A673 (cell line): Measurements from ENCODE around the gene SPEM1.

Experiments
- CTCF ChIP-seq: fragments of 300-800, 200-600 bp; sonication (generic); conservative IDR thresholded peaks from 2 replicates; pipeline ENCODE4 v1.5.1; 2017; ENCODE audit warnings: low read depth, mild to moderate bottlenecking, antibody characterized with exemption, low read length, moderate library complexity, mixed read lengths
- EZH2 ChIP-seq: fragments of 200-600 bp; sonication (generic); IDR thresholded peaks from 2 replicates; pipeline ENCODE4 v1.6.1; 2017; ENCODE audit warnings: borderline replicate concordance, low read depth, mild to moderate bottlenecking, mixed read lengths, antibody characterized with exemption, low read length; ENCODE audit not compliant: poor library complexity, severe bottlenecking

- TF ChIP-seq CTCF (no peak), EZH2 (no peak)
These were observed 22.0 kb downstream of the SPEM1 start for GRCh38 chr17:7442142-7442541.
